GM18505 (cell line): ENCODE data around the gene IL6R.

Source experiments
- ATAC-seq: cut with Tn5 transposase; IDR thresholded peaks from one replicate; pipeline ENCODE4 v1.9.1; 2021; ENCODE audit not compliant: unreplicated experiment
- POLR2A ChIP-seq: IDR thresholded peaks from 4 replicates; pipeline ENCODE4 v1.6.1; 2011; ENCODE audit warnings: borderline replicate concordance; ENCODE audit not compliant: insufficient read depth, insufficient read length; ENCODE audit errors: extremely low read depth

IL6R gene

DNA sequence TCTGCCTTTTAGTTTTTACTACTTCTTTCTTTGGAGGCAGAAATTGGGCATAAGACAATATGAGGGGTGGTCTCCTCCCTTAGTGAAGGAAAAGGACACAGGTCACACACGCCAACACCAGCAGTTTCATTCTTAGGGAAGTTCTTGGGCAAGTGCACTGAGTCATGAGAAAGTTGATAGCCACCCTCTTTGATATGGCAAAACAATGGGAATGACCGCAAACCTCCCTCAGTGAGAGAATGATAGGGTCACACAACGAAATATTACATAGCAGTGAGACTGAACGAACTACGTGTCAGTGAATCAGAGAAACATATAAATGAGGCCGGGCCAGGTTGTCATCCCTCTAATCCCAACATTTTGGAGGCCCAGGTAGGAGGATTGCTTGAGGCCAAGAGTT, 20.0 kb downstream of the IL6R start:
- ATAC-seq, result no peak
- TF ChIP-seq POLR2A, result no peak

DNA sequence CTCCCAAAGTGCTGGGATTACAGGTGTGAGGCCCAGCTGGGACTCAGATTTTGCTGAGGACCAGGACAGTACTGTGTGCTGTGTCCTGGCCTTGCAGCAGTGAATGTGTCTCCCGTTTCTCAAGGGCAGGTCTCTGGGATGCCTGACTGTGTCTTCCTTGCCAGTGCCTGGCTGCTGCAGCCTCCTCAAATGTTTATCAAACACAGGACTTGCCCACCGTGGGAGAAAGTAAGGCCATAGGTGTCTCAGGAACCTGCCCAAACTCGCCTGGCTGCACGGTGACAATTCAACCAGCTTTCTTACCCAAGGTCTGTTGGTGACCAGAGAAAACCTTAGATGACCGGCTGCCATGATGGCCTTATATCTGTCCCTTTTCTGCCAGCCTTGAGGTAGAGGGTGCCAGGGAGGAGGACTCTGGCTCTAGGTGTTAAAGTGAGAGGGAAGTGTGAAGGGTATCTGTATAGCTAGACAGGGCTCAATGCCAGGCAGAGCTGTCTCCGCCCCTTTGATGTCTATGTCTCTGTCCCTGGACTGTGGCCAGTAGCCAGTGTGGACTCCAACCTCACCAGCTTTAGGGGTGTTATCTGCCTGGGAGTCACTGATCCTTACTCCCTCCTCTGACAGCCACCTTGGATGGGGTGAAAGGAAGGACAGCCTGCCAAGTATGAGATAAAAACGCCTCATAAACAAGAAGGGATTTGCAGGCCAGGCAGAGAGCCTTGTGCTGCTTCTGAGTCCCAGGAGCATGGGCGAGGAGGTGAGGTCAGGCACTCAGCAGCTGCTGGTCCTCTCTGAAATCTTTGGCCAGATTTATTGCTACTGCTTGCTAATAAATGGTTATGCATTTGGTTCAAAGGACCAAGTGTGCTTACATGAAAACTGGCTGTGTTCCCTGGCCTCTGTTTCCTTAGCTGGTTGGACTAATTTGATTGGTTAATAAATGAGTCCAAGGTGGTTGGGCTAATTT, 22.3 kb downstream of the IL6R start:
- no peak for ATAC-seq
- TF ChIP-seq POLR2A, result no peak

DNA sequence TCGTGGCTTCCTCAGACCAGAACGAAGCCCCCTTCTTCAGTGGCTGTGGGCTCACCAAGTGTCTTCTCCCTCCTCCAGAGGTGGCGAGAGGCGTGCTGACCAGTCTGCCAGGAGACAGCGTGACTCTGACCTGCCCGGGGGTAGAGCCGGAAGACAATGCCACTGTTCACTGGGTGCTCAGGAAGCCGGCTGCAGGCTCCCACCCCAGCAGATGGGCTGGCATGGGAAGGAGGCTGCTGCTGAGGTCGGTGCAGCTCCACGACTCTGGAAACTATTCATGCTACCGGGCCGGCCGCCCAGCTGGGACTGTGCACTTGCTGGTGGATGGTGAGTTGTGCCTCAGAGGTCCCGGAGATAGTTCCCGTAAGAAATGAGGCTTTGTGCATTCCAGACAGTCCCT, 24.0 kb downstream of the IL6R start:
- ATAC-seq, result no peak
- no peak for TF ChIP-seq POLR2A

- ATAC-seq, result no peak
- TF ChIP-seq POLR2A, result no peak
These were observed 24.9 kb downstream of the IL6R start for GRCh38 chr1:154429841-154430611.

DNA sequence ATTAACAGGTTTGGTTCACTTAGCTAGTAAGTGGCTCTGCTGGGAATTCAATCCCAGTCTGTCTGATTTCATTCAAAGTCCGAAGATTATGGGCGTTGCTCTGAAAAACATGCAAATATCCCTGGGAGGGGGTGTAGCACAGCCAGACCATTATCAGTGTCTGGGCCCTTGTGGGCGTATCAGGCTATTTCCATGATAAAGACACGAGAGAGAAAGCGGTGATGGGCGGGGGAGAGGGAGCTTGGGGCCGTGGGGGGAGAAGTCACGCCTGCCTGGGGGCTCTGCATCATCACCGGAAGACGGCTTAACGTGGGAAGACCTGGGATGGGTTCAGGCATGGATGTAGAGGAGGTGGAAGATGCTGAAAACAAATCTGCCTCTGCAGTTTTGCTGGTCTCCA, 25.8 kb downstream of the IL6R start:
- no peak for TF ChIP-seq POLR2A
- ATAC-seq, result no peak

GRCh38 chr1:154431586-154432373, 26.6 kb downstream of the IL6R start:
- no peak for TF ChIP-seq POLR2A
- no peak for ATAC-seq

- no peak for ATAC-seq
- no peak for TF ChIP-seq POLR2A
These were observed 28.1 kb downstream of the IL6R start for GRCh38 chr1:154433161-154433764.

DNA sequence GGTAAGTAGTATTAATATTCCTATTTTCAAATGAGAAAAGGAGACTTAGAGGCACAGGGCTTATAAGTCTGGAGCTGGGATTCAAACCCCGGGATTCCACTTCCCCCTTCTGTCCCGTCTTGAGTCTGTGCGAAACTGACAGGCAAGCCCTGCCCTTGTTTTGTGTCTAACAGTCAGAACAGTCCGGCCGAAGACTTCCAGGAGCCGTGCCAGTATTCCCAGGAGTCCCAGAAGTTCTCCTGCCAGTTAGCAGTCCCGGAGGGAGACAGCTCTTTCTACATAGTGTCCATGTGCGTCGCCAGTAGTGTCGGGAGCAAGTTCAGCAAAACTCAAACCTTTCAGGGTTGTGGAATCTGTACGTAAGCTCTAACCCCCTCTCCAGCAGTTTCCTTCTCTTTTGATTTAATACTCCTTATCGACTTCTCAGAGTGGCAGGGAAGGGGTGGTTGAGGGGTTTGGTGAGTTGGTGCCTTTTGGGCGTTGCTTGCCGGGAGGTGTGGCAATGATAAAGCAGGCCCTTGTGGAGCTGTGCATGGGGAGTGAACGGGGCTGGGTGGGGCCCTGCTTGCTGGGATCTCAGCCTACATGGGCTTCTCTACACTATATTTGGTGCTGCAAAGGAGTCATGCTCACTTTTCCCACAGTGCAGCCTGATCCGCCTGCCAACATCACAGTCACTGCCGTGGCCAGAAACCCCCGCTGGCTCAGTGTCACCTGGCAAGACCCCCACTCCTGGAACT, 29.4 kb downstream of the IL6R start:
- TF ChIP-seq POLR2A, result no peak

GRCh38 chr1:154435599-154436200, 30.6 kb downstream of the IL6R start:
- ATAC-seq, result no peak
- TF ChIP-seq POLR2A, result no peak

More for the DNA sequence above, 29.4 kb downstream of the IL6R start:
- no peak for ATAC-seq

DNA sequence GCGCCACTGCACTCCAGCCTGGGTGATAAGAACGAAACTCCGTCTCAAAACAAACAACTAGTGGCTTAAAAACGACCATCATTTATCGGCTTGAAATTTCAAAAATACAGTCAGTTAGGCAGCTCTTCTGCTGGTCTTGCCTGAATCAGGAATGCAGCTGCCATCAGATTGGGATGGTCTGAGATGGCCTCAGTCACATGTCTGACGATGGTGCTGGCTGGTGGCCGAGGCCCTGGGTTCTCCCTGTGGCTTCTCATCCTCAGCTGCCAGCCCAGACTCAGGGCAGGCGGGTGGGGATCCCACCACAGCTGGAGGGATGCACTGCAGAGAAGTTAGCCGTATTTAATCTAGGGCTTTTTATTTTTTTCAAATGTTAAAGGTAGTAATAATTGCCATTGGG, 31.3 kb downstream of the IL6R start:
- no peak for ATAC-seq
- no peak for TF ChIP-seq POLR2A

- ATAC-seq, result no peak
- TF ChIP-seq POLR2A, result no peak
These were observed 35.1 kb downstream of the IL6R start for GRCh38 chr1:154440036-154440804.
